22Rv1 (cell line): ENCODE data around the gene PACC1.

Experiments used
- CTCF ChIP-seq: fragments of 450-650 bp; IDR thresholded peaks from 2 replicates; pipeline ENCODE4 v1.5.1; 2017; ENCODE audit warnings: mild to moderate bottlenecking
- ZFX ChIP-seq: fragments of 450-650 bp; IDR thresholded peaks from 2 replicates; pipeline ENCODE4 v1.6.1; 2017; ENCODE audit warnings: antibody characterized with exemption, borderline replicate concordance

- TF ChIP-seq CTCF = no peak
- no peak for TF ChIP-seq ZFX
These were observed 40.7 kb upstream of the PACC1 start for GRCh38 chr1:212455401-212455800.
